T-helper 2 cell treated with Interferon-gamma antibody and Interleukin-4, amounts not matched to agents 5 μg/mL and 100 μg/mL, for 36 hours (primary cell): ENCODE data around the gene KMT2E.

Source experiments
- DNase-seq: peaks from one replicate; pipeline ENCODE4 v3.0.0; 2021; ENCODE audit warnings: low spot score
- H3K27ac Mint-ChIP-seq: one replicate; pipeline ENCODE4 v1.8.0; 2021; ENCODE audit warnings: mild to moderate bottlenecking, mixed read lengths
- H3K27me3 Mint-ChIP-seq: one replicate; pipeline ENCODE4 v1.8.0; 2021; ENCODE audit warnings: low read depth, mixed read lengths
- H3K36me3 Mint-ChIP-seq: one replicate; pipeline ENCODE4 v1.8.0; 2021; ENCODE audit warnings: low read depth, mixed read lengths
- H3K4me1 Mint-ChIP-seq: one replicate; pipeline ENCODE4 v1.8.0; 2021; ENCODE audit warnings: low read depth, mixed read lengths
- H3K4me3 Mint-ChIP-seq: one replicate; pipeline ENCODE4 v1.8.0; 2022; ENCODE audit warnings: mild to moderate bottlenecking, moderate library complexity, mixed read lengths
- H3K9me3 Mint-ChIP-seq: one replicate; pipeline ENCODE4 v1.8.0; 2021; ENCODE audit warnings: mixed read lengths

KMT2E gene

GRCh38 chr7:105068886-105069285, 54.9 kb downstream of the KMT2E start:
- Mint-ChIP-seq H3K9me3 (no peaks in the 10 kb centered on the region), H3K4me3 (no peak overlapping the region), H3K27ac (no peak overlapping the region), H3K27me3 (no peaks in the 10 kb centered on the region), H3K4me1 (peaks cover 7% of the 10 kb centered on the region), H3K36me3 (peaks cover 57% of the 10 kb centered on the region)
- no peak for DNase-seq

- Mint-ChIP-seq H3K27ac (no peak overlapping the region), H3K9me3 (no peaks in the 10 kb centered on the region), H3K4me1 (peaks cover 5% of the 10 kb centered on the region), H3K4me3 (no peak overlapping the region), H3K27me3 (no peaks in the 10 kb centered on the region), H3K36me3 (peaks cover 72% of the 10 kb centered on the region)
- no peak for DNase-seq
Measured at GRCh38 chr7:105073143-105073542, 59.1 kb downstream of the KMT2E start.

GRCh38 chr7:105079348-105079747, 65.3 kb downstream of the KMT2E start:
- Mint-ChIP-seq H3K27me3 (no peaks in the 10 kb centered on the region), H3K36me3 (peaks cover 70% of the 10 kb centered on the region), H3K4me1 (peaks cover 5% of the 10 kb centered on the region), H3K27ac (no peak overlapping the region), H3K4me3 (no peak overlapping the region), H3K9me3 (no peaks in the 10 kb centered on the region)
- DNase-seq = no peak

GRCh38 chr7:105084581-105084980, 70.6 kb downstream of the KMT2E start:
- peaks cover 15% of the 10 kb centered on the region for H3K4me1 Mint-ChIP-seq
- H3K36me3 Mint-ChIP-seq = peaks cover 59% of the 10 kb centered on the region
- no peak overlapping the region for H3K4me3 Mint-ChIP-seq
- H3K9me3 Mint-ChIP-seq = no peaks in the 10 kb centered on the region
- no peaks in the 10 kb centered on the region for H3K27me3 Mint-ChIP-seq
- no peak overlapping the region for H3K27ac Mint-ChIP-seq
- no peak for DNase-seq

GRCh38 chr7:105086850-105087249, 72.8 kb downstream of the KMT2E start:
- H3K9me3 Mint-ChIP-seq = no peaks in the 10 kb centered on the region
- DNase-seq = no peak
- no peak overlapping the region for H3K4me3 Mint-ChIP-seq
- H3K4me1 Mint-ChIP-seq = peaks cover 19% of the 10 kb centered on the region
- no peaks in the 10 kb centered on the region for H3K27me3 Mint-ChIP-seq
- H3K27ac Mint-ChIP-seq = no peak overlapping the region
- H3K36me3 Mint-ChIP-seq = peaks cover 56% of the 10 kb centered on the region

GRCh38 chr7:105087981-105088380, 74.0 kb downstream of the KMT2E start:
- no peak overlapping the region for H3K4me3 Mint-ChIP-seq
- H3K27ac Mint-ChIP-seq = no peak overlapping the region
- no peaks in the 10 kb centered on the region for H3K9me3 Mint-ChIP-seq
- peaks cover 18% of the 10 kb centered on the region for H3K4me1 Mint-ChIP-seq
- DNase-seq = no peak
- no peaks in the 10 kb centered on the region for H3K27me3 Mint-ChIP-seq
- peaks cover 54% of the 10 kb centered on the region for H3K36me3 Mint-ChIP-seq

- Mint-ChIP-seq H3K9me3 (no peaks in the 10 kb centered on the region), H3K4me3 (no peak overlapping the region), H3K36me3 (peaks cover 51% of the 10 kb centered on the region), H3K4me1 (peaks cover 16% of the 10 kb centered on the region), H3K27me3 (no peaks in the 10 kb centered on the region), H3K27ac (peak overlapping the region; percentile 15)
- no peak for DNase-seq
Measured at GRCh38 chr7:105088456-105088855, 74.5 kb downstream of the KMT2E start.

GRCh38 chr7:105094966-105095365, 81.0 kb downstream of the KMT2E start:
- H3K9me3 Mint-ChIP-seq = no peaks in the 10 kb centered on the region
- no peak overlapping the region for H3K4me3 Mint-ChIP-seq
- peaks cover 49% of the 10 kb centered on the region for H3K36me3 Mint-ChIP-seq
- no peak overlapping the region for H3K27ac Mint-ChIP-seq
- H3K4me1 Mint-ChIP-seq = peaks cover 19% of the 10 kb centered on the region
- no peak for DNase-seq
- H3K27me3 Mint-ChIP-seq = no peaks in the 10 kb centered on the region

- peaks cover 48% of the 10 kb centered on the region for H3K36me3 Mint-ChIP-seq
- peaks cover 27% of the 10 kb centered on the region for H3K4me1 Mint-ChIP-seq
- no peak overlapping the region for H3K27ac Mint-ChIP-seq
- no peak overlapping the region for H3K4me3 Mint-ChIP-seq
- H3K27me3 Mint-ChIP-seq = no peaks in the 10 kb centered on the region
- no peak for DNase-seq
- no peaks in the 10 kb centered on the region for H3K9me3 Mint-ChIP-seq
Measured at GRCh38 chr7:105096306-105096705, 82.3 kb downstream of the KMT2E start.

GRCh38 chr7:105097619-105098018, 83.6 kb downstream of the KMT2E start:
- H3K27ac Mint-ChIP-seq = peak overlapping the region; percentile 16
- H3K36me3 Mint-ChIP-seq = peaks cover 48% of the 10 kb centered on the region
- no peaks in the 10 kb centered on the region for H3K9me3 Mint-ChIP-seq
- H3K4me3 Mint-ChIP-seq = no peak overlapping the region
- no peak for DNase-seq
- peaks cover 30% of the 10 kb centered on the region for H3K4me1 Mint-ChIP-seq
- no peaks in the 10 kb centered on the region for H3K27me3 Mint-ChIP-seq

- H3K36me3 Mint-ChIP-seq = peaks cover 51% of the 10 kb centered on the region
- no peak overlapping the region for H3K4me3 Mint-ChIP-seq
- H3K4me1 Mint-ChIP-seq = peaks cover 37% of the 10 kb centered on the region
- H3K27ac Mint-ChIP-seq = peak overlapping the region; percentile 59
- no peak for DNase-seq
- H3K27me3 Mint-ChIP-seq = no peaks in the 10 kb centered on the region
- no peaks in the 10 kb centered on the region for H3K9me3 Mint-ChIP-seq
Measured at GRCh38 chr7:105098863-105099515, 85.0 kb downstream of the KMT2E start.

- Mint-ChIP-seq H3K9me3 (no peaks in the 10 kb centered on the region), H3K27me3 (no peaks in the 10 kb centered on the region), H3K4me3 (no peak overlapping the region), H3K36me3 (peaks cover 44% of the 10 kb centered on the region), H3K27ac (no peak overlapping the region), H3K4me1 (peaks cover 36% of the 10 kb centered on the region)
- no peak for DNase-seq
Measured at GRCh38 chr7:105101864-105102263, 87.9 kb downstream of the KMT2E start.

GRCh38 chr7:105102557-105103352, 88.8 kb downstream of the KMT2E start:
- Mint-ChIP-seq H3K4me1 (peaks cover 33% of the 10 kb centered on the region), H3K27ac (peak overlapping the region; percentile 34), H3K36me3 (peaks cover 49% of the 10 kb centered on the region), H3K9me3 (no peaks in the 10 kb centered on the region), H3K4me3 (no peak overlapping the region), H3K27me3 (no peaks in the 10 kb centered on the region)
- no peak for DNase-seq

- Mint-ChIP-seq H3K9me3 (no peaks in the 10 kb centered on the region), H3K27ac (no peak overlapping the region), H3K36me3 (peaks cover 54% of the 10 kb centered on the region), H3K4me1 (peaks cover 22% of the 10 kb centered on the region), H3K27me3 (no peaks in the 10 kb centered on the region), H3K4me3 (no peak overlapping the region)
- DNase-seq = no peak
Measured at GRCh38 chr7:105105579-105105978, 91.6 kb downstream of the KMT2E start.
